GOT3 (cell line): ENCODE data around the gene TPRN.

Experiments
- DNase-seq: peaks from one replicate; lab custom pipeline; 2025; ENCODE audit warnings: mixed read lengths; lab: John Stamatoyannopoulos, UW

The TPRN gene

DNA sequence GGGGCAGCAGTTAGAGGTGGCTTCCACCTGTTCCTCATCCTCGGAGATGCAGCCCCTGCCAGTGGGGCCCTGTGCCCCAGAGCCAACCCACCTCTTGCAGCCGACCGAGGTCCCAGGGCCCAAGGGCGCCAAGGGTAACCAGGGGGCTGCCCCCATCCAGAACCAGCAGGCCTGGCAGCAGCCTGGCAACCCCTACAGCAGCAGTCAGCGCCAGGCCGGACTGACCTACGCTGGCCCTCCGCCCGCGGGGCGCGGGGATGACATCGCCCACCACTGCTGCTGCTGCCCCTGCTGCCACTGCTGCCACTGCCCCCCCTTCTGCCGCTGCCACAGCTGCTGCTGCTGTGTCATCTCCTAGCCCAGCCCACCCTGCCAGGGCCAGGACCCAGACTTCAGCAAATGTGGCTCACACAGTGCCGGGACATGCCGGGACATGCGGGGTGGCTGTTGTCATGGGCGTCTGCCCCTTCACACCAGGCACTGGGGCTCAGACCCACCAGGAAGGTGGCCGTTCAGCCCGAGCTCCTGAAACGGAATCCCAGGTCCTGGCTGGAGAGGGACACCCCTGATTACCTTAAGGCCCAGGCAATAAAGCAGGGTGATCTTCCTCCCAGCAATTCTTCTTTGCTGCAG is 25.3 kb upstream of the TPRN start:
- DNase-seq = no peak

DNA sequence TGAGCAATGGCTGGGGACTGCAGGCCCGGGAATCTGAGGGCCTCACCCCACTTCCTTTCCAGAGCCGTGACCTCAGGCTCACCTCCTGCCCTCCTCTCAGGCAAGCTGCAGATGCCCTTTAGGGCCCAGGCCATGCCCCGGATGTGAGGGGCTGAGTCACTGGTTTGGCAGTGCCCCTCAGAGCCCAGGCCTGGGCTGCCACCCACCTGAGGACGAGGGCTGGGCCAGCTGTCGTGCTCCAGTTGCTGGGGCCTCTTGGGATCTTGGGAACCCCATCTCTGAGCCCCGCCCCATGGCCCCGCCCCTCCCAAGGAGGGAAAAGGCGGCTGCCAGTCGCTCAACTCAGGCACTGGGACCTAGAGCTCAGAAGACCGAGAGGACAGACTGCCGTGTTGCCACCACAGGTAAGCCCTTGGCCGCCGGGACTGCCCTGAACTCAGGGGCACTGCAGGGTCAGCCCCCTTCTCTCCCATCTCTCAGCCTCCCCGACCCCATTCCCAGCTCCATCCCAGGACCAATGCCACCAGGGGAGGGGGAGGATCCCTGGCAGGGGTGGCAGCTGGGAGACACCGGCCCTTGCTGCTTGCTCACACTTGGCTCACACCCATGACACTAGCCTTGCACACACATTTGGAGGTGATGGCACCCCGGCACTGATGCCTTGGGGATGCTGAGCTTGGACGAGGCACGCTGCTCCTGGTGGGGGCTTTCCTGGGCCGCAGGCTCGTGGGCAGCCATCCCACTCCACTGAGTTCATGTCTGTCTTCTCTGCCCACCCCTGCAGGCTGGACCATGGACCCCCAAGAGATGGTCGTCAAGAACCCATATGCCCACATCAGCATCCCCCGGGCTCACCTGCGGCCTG is 24.5 kb upstream of the TPRN start, which contains the start of gene CYSRT1:
TSS of gene CYSRT1 (plus strand) at position 345 of the 865 bp plus-strand sequence. CDS start at position 793, 448 bp downstream.
- no peak for DNase-seq

DNA sequence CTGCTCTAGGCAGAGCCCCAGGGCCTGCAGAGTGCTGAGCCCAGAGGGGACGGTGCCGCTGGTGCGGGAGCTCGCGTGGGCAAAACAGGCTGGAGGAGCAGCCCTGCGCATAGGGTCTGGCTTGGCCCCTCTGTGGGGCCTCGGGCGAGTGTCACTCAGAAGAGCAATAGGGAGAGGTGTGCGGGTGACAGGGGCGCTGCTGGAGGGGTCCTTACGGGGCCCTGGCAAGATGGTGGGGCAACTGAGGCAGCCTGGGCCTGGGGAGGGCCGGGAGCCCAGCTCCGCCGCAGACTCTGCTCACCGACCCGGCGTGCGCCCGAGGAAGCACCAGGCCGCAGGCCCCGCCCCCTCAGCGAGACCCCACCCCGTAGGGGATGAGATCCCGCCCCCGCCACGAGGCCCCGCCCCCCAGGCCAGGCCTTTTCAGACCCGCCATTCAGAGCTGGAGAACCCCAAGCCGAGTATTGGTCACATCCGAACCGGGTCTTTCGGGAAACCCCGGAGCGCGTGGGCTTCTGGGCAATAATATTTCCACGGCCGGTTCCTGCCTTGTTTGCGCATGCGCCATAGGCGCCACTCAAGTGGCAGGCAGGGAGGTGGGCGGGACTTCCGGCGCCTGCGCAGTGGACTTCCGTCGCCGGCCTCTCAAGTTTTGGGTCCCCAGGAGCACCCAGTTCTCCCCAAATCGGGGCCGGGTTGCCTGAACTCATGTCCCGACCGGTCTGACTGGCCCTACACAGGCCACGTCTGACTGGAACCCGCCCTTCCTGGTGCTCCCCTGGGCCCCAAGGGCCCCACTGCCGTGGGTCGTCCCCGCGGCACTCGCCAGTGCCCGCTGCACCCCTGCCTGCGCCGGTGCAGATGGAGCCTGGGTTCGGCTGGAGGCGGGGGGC is 22.8 kb upstream of the TPRN start:
- peak; percentile 93 for DNase-seq

DNA sequence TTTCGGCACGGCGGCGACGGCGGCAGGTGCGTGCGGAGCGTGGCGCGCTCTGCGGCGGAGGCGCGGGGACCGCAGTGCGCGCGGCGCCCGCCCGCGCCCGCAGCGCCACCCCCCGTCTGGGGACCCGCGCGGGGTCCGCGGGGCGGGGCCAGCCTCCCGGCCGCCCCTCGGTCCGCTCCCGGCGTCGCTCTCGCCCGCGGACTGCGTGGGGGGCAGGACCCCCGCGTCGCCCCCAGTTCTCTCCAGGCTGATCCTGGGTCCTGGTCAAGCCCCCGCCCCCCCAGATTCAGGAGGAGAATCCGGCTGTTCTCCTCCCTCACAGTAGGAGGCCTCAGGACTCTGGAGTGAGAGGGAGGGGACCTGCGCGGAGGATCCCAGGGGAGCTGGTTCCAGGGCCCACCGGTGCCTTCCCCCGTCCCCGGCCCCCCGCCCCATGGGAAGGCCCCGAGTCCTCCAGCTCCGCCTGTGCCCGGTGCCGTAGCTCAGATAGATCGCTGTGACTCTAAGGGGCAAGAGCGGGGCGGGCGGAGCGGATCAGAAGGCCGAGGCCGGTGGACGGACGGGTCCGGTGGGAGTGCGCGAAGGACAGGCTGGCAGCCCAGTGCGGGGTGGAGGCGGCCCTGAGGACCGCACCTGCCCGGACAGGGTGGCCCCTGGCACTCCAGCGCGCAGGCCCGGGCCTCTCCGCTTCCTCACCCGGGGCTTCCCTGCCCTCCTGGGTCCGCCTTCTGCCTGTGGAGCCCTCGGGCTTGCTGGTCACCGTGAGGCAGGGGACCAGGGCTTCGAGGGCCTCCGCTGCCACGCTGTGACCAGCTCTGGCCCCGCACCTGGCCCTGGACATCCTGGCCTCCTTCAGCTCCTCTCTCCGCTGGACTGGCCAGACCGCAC is 21.9 kb upstream of the TPRN start, which contains the start of gene RNF208:
TSS of gene RNF208 (minus strand) at position 51 of the 888 bp plus-strand sequence. CDS start 1,028 bp downstream, outside the sequence.
- no peak for DNase-seq

DNA sequence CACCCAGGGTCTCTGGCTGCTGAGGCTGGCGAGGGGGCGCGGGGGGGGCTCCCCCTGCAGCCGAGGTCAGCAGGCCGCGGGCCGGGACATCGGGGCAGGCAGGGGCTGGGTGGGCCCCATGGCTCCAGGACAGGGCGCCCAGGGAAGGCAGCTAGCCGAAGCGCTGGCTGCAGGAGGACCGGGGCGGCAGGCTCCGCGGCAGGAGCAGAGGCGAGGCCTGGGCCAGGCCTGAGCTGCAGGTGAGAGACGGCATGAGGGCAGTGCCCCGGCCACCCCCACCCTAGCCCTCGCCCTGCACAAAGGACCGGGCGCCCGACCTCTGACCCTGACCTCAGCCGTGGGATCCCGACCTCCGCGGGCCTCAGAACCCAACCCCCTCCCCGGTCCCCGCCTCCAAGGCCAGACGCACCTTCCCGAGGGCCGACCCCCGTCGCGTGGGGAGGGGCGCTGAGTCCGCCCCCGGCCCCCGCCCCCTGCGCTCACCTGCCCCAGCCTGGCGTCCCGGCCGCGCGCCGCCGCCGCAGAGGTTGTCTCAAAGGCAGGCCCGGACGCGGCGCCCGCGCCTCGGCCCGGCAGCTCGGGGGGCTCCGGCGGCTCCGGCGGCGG is 21.1 kb upstream of the TPRN start:
- no peak for DNase-seq

DNA sequence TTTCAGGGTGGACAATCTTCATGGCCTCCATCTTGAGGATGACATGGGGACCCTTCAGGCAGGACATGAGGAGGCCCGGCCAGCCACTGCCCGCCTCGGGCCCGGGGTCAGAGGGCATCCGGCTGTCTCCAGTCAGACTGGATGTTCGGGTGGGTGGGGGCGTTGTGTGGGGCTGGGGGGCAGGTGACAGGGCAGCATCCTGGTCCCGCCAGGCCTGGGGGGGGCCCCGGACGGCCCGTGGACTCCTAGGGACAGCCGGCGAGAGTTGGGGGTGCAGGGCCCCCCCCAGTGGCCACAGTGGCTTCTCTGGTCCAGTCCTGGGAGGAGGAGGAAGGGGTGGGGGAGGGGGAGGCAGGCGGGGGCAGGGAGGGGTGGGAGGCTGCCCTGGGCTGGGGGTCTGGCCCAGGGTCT is 20.6 kb upstream of the TPRN start:
- no peak for DNase-seq

DNA sequence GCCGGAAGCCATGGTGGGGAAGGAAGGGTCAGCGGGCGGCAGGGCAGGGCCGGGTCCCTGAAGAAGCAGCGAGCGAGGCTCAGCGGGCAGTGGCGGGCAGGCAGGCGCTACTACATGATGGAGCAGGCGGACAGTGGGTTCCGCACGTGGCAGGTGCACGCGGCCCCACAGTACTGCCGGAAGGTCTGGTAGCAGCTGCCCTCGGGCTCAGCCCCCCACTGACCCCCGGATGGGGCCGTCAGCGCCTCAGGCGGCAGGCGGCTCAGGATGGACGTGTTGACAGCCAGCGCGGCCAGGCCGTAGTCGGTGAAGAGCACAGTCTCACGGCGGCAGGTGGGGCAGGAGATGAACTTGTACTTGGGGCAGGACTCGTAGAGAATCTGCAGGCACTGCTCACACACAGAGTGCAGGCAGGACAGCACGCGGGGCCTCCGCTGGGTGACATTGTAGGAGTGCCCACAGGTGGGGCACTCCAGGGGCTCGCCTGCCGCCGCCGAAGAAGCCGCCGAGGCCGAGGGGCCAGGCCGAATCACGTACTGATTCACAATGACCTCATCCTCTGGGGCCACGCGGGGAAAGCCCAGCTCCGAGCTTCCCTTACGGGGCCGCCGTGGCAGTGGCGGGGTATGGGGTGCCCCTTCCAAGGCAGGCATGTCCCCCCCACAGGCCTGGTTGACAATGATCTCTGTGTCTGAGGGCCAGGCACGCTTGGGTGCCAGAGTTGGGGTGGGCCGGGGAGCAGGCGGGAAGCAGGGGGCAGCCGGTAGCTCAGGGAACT is 20.0 kb upstream of the TPRN start:
- DNase-seq = no peak

DNA sequence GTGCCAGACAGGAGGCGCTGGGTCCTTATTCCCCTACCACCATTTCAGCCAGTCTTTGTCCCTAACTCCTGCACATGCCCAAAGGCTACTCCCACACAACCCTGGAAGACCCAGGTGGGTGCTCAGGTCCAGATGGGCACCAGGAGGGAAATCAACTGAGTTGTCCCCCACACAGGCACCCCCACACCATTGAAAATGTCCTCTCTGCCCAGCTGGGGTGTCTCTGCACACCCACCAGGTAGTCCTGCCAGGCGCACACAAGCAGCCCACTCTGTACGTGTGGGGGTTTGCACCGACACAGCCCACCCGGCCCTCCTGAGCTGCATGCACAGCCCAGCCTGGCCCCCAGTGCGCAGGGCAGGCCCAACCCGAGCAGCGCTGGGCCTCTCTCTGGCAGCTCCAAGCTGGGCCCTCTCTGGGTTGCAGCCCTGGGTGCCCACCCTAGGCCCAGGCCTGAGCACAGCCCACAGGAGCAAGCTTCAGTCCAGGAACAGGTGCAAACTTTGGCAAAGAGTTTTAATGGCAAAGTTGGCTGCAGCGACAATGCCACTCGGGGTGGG is 19.3 kb upstream of the TPRN start:
- no peak for DNase-seq

DNA sequence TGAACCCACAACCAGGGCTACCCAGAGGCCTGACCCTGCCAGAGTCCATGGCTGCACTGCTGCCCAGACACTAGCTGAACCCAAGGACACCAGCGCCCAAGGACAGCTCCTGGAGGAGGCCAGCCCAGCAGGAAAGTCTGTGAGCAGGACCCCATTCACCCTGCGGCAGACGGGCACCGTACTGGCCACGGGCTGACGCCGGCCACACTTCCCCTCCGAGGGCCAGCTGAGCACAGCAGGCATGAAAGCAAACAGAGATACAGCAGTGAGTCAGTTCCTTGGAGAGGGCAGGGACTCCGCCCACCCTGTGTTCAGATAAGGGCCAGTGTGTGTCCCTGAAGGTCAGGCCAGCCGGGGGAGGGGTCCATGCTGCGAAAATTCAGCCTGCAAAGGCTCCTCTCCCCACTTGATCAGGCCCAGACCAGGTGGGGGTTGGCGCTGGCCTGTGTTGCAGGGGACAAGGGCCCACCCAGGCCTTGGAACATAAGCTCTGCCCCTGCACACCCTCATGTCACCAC is 18.3 kb upstream of the TPRN start:
- DNase-seq = no peak

DNA sequence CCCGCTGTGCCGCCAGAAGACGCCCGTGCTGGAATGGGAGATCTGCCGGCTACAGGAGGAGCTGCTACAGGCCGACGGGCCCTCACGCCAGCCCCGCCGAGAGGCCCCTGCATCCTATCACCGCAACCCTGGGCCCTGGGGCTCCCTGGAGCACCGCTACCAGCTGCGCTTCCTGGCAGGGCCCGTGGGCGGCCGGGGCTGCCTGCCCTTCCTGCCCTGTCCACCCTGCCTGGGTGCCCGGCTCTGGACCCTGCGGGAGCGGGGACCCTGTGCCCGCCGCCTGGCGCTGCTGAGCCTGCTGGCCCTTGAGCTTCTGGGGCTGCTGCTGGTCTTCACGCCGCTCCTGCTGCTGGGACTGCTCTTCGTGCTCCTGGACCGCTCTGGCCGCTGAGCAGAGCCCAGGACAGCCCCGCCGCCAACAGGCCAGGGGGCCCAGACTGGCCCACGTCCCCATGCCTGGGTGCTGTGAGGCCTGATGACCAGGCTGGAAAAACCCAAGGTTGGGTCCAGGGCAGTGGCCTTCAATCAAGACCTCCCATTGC is 17.7 kb upstream of the TPRN start:
- DNase-seq = no peak

DNA sequence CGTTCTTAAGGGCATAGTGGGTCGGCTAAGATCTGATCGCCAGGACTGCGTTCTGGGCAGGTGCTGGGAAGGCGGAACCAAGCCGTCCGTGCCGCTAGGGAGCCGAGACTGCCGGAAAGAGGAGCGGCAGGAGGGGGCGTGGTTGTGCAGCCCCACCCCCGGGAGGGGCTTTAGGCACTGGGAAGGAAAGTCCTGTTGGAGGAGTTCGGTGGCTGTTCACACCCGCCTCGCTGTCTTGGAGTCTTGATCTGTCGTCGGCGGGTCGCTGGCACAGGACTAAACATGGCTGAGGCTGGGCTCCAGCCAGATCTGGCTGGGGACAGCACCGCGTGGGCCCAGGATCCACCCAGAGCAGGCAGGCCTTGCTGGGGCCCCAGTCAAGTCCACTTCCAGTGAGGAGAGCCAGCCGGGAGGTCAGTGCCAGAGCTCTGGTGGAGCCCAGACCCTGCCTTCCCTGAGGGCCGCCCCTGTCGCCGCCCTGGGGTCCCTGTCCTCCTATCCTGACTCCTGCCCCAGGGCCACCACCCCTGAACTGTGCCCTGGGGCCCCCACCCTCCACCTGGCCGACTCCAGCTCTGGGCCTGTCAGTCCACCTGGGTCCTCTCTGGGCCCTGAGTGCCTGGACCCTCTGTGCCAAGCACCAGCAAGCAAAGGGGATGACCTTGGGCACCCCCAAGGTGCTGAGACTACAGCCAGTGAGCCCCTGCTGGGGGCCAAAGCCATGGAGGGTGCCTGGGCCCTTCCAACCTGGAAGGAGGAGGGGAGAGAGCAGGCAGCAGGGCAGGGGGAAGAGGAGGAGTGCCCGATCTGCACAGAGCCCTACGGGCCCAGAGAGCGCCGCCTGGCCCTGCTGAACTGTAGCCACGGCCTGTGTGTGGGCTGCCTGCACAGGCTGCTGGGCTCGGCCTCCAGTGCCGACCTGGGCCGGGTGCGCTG is 17.0 kb upstream of the TPRN start:
- no peak for DNase-seq

DNA sequence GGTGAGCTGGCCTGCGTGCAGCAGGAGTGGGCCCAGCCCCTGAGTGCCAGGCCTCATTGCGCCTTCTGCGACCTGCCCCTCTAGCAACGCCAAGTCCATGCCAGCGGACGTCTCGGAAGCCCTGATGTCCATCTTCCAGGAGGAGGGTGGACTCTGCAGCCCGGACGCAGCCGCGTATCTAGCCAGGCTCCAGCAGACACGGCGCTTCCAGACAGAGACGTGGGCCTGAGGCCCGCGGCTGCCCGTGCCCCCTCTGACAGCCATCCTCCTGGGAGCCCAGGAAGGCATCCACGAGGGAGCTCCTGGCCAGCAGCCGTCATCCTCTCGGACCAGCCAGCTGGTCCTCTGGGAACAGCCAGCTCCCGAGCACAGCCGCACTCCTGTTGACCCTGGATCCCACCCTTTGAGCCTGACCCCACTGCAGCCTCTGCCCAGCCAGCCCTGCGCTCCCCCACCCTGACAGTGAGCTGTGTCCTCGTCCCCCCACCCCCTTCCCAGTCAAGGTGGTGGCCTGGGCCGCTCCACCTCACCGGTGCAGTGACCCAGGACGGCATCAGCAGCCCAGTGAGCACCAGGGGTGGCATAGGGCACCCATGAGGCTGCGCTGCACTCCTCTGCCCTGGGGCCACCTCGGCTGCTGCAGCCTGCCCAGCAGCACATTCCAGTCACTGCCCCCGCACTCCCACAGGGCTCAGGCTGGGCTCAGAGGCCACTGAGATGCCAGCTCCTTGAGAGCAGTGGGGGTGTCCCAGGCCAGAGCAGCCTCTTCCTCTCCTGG is 15.8 kb upstream of the TPRN start:
- no peak for DNase-seq

DNA sequence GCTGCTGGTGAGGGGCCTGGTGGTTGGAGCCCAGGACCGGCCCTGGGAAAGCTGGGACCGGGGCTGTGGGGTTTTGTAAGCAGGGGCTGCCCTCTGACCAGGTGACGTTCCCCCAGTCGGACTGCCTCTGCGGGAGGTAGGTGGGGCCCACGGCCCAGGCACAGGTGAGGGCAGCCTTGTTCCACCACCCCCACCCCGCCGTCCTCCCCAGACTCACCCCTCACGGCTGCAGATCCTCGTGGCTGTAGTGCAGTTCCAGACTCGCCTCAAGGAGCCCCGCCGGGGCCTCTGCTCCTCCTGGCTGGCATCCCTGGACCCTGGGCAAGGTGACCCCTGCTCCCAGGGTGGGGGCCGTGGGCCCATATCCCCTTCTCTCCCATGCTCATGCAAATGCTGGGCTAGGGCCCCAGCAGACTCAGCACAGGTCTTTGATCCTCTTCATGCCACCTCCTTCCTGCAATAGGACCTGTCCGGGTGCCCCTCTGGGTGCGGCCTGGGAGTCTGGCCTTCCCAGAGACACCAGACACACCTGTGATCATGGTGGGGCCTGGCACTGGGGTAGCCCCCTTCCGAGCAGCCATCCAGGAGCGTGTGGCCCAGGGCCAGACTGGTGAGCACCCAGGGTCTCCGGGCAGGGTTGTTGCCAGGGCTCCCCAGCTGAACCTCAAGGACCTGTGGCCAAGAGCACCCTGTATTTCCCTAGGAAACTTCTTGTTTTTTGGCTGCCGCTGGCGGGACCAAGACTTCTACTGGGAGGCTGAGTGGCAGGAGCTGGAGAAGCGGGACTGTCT is 14.8 kb upstream of the TPRN start:
- DNase-seq = no peak

DNA sequence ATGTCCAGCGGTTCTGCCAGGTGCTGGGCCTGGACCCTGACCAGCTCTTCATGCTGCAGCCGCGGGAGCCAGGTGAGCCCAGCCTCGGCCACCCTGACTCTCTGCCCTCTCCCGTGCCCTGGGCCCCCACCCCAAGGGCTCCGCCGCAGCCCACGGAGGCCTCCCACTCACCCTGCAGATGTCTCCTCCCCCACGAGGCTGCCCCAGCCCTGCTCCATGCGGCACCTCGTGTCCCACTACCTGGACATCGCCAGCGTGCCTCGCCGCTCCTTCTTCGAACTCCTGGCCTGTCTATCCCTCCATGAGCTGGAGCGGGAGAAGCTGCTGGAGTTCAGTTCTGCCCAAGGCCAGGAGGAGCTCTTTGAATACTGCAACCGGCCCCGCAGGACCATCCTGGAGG is 14.1 kb upstream of the TPRN start:
- no peak for DNase-seq

DNA sequence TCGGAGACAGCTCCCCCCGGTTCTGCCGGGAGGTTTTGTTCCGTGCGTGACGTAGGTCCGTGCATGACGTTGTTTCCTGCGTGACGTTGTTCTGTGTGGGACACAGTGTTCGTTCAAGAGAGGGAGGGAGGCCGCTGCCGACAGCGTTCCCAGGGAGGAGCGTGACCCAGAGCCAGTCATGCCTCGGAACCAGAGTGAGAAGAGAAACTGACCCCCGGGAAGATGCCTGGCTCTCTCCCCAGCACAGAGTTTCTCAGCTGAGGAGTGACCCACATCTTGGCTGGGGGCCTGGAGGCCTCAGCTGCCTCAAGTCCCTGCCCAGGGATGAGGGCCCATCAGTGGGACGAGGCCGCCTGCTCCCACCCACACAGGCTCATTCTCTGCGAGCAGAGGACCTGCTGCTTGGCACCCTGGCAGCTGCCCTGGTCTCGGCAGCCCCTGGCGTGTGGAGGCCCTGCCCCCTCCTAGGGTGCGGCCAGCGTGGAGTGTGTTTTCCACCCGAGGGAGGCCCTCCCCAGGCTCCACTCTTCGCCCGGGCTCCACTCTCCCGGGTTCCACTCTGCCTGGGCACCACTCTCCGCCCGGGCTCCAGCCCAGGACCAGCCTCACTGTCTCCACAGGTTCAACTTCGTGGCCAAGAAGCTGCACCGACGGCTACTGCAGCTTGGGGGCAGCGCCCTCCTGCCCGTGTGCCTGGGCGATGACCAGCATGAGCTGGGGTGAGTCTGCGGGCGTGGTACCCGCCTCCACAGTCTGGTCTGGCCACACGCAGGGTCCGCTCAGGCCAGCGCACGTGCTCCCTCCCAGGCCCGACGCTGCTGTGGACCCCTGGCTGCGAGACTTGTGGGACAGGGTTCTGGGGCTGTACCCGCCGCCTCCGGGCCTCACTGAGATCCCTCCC is 12.9 kb upstream of the TPRN start:
- DNase-seq = no peak
